GM19452 (cell line): ENCODE measurements around the gene NXPE1.

ENCODE experiments used
- ATAC-seq: cut with Tn5 transposase; IDR thresholded peaks from one replicate; pipeline ENCODE4 v1.9.1; 2021; ENCODE audit not compliant: unreplicated experiment

Gene NXPE1

DNA sequence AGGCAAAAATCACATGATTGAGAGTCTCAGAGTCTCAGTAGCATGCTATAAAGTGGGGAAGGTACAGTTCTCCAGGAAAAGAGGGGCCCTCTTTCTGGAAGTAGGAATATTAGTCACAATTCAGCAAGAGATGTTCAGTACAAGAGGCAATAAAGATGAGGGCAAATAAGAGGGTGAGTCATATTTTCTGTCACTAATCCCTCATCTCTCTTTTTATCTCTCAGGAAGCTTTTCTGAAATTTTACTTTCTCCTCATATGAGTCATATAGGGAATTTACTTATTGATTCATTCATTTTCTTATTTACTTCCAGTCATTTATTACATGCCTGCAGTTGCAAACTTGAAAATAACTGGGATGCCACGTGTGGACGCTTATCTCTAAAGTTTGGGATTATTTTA, 3.4 kb upstream of the NXPE1 start:
- no peak for ATAC-seq

DNA sequence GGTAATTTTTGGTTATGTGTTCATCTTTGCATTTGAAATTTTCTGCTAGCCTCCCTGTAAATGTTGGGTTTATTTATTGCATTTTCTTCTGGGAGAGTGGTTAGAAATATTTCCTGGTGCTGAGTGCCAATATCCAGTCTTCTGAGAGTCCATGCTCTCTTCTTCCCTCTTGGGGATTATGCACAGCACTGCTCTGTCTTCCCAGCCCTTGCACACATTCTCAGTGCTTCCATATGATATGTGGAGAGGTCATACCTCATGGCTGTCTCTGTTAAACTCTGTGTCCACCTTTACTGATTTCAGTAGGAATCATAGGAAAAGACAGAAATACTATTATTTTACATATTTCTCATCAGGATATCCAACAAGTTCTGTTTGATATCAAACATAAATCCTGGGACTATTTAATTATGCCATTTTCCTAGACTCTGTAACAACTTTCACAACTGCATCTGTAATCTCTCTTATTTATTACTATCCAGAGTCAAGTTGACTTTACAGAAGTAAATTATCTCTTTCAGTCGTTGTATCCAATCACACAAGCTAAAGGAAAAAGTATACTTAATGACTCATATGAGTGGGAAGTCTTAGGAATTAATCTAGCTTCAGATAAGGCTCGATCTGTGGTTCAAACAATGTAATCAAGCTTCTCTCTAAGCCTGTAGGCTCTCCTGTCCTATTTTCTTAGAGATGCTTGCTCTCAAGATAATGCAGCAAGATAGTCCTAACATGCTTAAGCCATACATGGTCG, 2.7 kb upstream of the NXPE1 start:
- no peak for ATAC-seq

DNA sequence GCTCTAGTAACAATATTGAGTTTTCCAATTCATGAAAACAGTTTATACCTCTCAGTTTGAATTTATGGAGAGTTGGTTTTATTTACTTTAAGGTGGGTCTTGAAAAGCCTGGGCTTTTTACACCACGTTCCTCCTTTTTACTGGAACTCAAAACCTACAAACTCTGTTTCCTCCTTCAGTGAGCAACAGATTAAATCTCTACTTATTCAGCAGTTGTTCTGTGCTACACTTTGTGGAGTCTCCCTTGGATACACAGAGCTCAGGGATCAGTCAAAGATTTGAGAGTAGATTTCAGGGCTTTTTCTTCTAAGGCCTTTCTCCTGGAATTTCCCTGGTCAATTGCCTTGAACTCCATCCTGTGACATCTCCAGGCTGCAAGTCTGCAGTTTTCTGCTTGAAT, 3.5 kb downstream of the NXPE1 start:
- ATAC-seq, result no peak

DNA sequence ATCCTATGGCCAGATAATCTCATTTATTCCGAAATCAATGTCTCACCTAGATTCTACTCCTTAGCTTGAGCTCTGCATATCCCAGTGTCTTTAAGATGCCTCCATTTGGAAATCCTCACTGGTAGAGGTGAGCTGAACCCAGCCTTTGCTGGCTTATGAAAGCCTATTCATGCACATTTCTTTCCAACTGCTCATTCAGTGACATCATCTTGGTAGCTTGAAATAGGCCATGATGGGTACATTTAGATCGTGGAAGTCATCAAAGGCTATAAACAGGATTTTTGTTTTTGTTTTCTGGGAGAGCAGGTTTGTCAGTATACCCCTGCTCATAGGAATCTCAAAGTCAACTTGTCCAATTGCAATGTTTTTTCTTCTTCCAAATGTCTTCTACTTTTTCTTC, 6.0 kb downstream of the NXPE1 start:
- ATAC-seq, result no peak

DNA sequence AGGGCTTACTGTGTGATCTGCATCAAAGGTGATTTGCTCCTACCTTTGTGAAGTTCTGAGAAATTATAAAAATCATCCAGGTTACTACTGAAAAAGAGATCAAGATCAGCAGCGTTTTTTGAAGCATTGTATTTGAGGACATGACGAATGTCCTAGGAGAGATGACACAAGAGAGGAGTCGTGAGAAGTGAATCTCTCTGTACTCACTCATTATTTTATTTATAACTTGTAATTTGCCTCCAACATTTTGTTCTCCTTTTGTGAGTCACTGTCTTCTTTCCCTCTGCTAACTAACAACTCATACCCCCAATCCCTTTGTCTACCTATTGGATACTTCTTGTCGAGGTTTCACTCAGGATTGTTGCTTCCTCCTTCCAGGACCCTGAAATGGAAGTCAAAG, 8.6 kb downstream of the NXPE1 start:
- no peak for ATAC-seq

- ATAC-seq, result no peak
Measured at GRCh38 chr11:114525682-114526081, 34.0 kb downstream of the NXPE1 start.

- no peak for ATAC-seq
Measured at GRCh38 chr11:114524122-114524521, 35.6 kb downstream of the NXPE1 start.

GRCh38 chr11:114522818-114523217, 36.9 kb downstream of the NXPE1 start:
- no peak for ATAC-seq

GRCh38 chr11:114511538-114511937, 48.1 kb downstream of the NXPE1 start:
- no peak for ATAC-seq

DNA sequence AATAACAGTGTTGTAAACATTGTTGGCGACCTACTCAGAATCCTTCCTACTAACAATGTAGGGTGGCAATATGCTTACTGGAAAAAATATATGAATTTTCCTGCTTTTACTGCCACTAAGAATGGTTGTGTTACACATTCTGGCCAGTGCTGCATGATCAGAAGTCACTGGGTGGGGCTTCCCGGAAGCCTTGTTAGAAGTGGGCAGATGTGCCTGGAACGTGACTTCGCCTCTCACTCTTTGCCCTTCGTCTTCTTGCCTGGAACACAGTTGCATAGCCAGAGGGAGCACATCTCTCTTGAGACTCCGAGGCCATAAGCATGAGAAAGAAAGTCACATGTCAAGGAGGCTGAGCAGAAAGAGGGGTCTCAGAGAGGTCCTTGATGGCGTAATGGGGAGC, 48.6 kb downstream of the NXPE1 start:
- no peak for ATAC-seq

- no peak for ATAC-seq
Measured at GRCh38 chr11:114501901-114502300, 57.8 kb downstream of the NXPE1 start.

DNA sequence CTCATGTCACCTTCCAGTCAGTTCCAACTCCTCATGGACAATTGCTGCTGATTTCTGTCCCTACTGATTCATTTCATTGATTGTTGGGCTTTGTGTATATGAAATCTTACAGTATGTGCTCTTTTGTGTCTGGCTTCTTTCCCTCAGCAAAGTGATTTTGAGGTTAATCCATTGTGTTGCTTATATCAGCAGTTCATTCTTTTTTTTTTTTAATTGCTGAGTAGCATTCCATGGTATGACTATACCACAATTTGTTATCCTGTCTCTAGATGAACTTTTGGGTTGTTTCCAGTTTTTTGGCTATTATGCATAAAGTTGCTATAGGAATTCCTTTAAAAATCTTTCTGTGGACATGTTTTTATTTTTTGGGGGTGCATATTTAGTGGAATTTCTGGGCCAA, 59.9 kb downstream of the NXPE1 start:
- no peak for ATAC-seq

GRCh38 chr11:114496915-114497314, 62.8 kb downstream of the NXPE1 start:
- ATAC-seq, result no peak

- ATAC-seq, result no peak
Measured at GRCh38 chr11:114483929-114484328, 75.8 kb downstream of the NXPE1 start.

GRCh38 chr11:114482114-114482513, 77.6 kb downstream of the NXPE1 start:
- ATAC-seq, result no peak

- ATAC-seq, result no peak
Measured at GRCh38 chr11:114479331-114479730, 80.3 kb downstream of the NXPE1 start.

DNA sequence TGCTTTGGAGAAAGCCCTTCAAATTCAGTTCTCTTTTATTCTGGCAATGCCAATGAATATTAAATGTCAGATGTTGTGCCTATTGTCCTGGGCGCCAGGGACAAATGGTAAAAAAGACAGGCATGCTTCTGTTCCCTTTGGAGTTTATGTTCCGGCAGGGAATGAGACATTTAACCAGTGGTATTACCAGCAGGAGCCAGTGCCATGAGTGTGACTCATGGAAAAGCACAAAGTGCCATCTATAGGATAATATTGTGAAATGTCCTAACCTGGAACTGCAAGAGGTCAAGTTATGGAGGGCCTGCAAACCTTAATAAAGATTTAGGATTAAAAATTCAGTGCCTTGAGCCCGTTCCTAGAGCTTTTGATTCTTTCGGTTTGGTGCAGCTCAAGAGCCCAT, 80.9 kb downstream of the NXPE1 start:
- ATAC-seq, result no peak

- ATAC-seq, result no peak
Measured at GRCh38 chr11:114478001-114478410, 81.7 kb downstream of the NXPE1 start.

GRCh38 chr11:114472661-114473060, 87.0 kb downstream of the NXPE1 start:
- ATAC-seq, result no peak
